Esophagus muscularis mucosa (tissue), 4 donors: Measurements from ENCODE around the gene TKT.

ENCODE experiments used
- CTCF ChIP-seq, 3 experiments: fragments of 200-600 bp in 2 of 3; fragments of 450-650 bp in 1 of 3; sonication (generic) in 2 of 3; IDR thresholded peaks; one replicate each; pipeline ENCODE4 v1.5.1; 2017 to 2019; ENCODE audit warnings: antibody characterized with exemption in 3 of 3, mild to moderate bottlenecking in 2 of 3, moderate library complexity in 1 of 3
- EP300 ChIP-seq: sonication (generic); formaldehyde crosslinking; IDR thresholded peaks from one replicate; pipeline ENCODE4 v1.6.1; 2017; ENCODE audit warnings: antibody characterized with exemption
- POLR2AphosphoS5 ChIP-seq, 2 donors: sonication (generic); formaldehyde crosslinking; IDR thresholded peaks; one replicate each; pipeline ENCODE4 v1.6.1; 2017; ENCODE audit warnings: antibody characterized with exemption in 2 of 2

- TF ChIP-seq CTCF (IDR thresholded peaks at IDR 0.05) (no peak), POLR2AphosphoS5 (IDR thresholded peaks at IDR 0.05) (no peak), EP300 (no peak)
These were observed 61.4 kb downstream of the TKT start for GRCh38 chr3:53194210-53195065.
